ENCODE data around the gene SNX7. TPM values are rescaled to one million over a fixed set of nuclear protein-coding genes. Genes with fewer than 3 reads are reported as not detected.

Gene SNX7
- total RNA-seq, 4 donors from 2014 or later = 4.1 to 37.3 (median 23.4) TPM

DNA sequence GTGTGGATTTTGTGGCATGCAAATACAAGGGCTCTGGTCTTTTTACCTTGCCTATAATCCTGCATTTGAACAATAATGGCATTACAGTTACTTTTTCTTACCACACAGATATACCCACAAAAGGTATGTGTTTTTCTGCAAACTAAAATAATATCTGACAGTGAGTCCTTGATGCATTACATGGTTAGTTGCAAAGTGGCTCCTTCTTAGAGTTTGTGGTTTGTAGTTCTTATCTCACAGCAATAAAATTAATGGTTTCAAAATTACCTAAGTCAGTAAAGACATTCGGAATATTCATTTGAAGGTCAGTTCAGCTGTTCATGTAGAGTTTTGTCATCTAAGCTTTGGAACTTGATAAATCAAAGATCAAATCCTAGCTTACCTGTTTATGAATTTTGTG, 43.5 kb downstream of the SNX7 start:
- no peaks in the 10 kb centered on the region for H3K4me1 ChIP-seq
- in situ Hi-C loops (cut with MboI; ENCODE audit: low pct_ligation_motif_present in 1 of 4, low pct_unique_long_range_greater_than_20kb in 1 of 4, low sequenced_read_pairs in 3 of 4) = no loop called here
- no peak for DNase-seq
- no peaks in the 10 kb centered on the region for H3K27me3 ChIP-seq
- 73 to 100% methylated on average over 1 of the region's 1 CpG for WGBS, 2 donors (ENCODE audit: low coverage in 1 of 2)
- no peak overlapping the region for H3K4me3 ChIP-seq
- intact Hi-C loops (cut with DNase I; ENCODE audit: low total_unique reads) = no loop called here
- no peak for TF ChIP-seq EP300 (IDR thresholded peaks at IDR 0.05; ENCODE audit: low read depth)
- no peak for TF ChIP-seq POLR2A (IDR thresholded peaks at IDR 0.05)
- no peak for TF ChIP-seq POLR2AphosphoS5 (IDR thresholded peaks at IDR 0.05)
- TF ChIP-seq, protein P1, sequence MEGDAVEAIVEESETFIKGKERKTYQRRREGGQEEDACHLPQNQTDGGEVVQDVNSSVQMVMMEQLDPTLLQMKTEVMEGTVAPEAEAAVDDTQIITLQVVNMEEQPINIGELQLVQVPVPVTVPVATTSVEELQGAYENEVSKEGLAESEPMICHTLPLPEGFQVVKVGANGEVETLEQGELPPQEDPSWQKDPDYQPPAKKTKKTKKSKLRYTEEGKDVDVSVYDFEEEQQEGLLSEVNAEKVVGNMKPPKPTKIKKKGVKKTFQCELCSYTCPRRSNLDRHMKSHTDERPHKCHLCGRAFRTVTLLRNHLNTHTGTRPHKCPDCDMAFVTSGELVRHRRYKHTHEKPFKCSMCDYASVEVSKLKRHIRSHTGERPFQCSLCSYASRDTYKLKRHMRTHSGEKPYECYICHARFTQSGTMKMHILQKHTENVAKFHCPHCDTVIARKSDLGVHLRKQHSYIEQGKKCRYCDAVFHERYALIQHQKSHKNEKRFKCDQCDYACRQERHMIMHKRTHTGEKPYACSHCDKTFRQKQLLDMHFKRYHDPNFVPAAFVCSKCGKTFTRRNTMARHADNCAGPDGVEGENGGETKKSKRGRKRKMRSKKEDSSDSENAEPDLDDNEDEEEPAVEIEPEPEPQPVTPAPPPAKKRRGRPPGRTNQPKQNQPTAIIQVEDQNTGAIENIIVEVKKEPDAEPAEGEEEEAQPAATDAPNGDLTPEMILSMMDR (IDR thresholded peaks at IDR 0.05) = no peak
- H3K9me3 ChIP-seq = no peaks in the 10 kb centered on the region
- no peak overlapping the region for H3K27ac ChIP-seq
- peaks cover 0 to 19% (median 0%) of the 10 kb centered on the region in 4 donors for H3K36me3 ChIP-seq

DNA sequence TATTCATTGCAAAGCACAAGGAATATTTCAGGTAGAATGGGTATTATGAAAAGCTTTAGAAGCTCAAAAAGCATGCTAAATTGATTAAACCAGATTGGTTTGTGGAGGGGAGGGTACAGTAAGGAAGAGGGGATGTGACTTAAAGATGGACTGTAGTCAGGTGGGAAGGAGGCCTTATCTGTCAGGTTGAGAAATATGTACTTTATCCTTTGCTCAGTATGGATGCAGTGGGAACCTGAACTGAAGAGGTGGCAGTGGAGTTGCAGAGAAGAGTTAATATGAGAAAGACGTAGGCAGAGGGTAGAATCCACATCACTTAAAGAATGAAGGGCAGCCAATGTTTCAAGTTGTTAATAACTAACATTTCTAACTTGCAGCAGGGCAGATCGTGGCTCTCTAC, 44.1 kb downstream of the SNX7 start:
- Histone ChIP-seq H3K27me3 (no peaks in the 10 kb centered on the region), H3K27ac (no peak overlapping the region), H3K4me1 (no peaks in the 10 kb centered on the region), H3K36me3 (peaks cover 0 to 15% (median 0%) of the 10 kb centered on the region in 4 donors), H3K4me3 (no peak overlapping the region), H3K9me3 (no peaks in the 10 kb centered on the region)
- WGBS, 2 donors (ENCODE audit: low coverage in 1 of 2) = 81 to 84% methylated on average over 2 of the region's 2 CpGs
- intact Hi-C loops (cut with DNase I; ENCODE audit: low total_unique reads) = no loop called here
- DNase-seq = no peak
- in situ Hi-C loops (cut with MboI; ENCODE audit: low pct_ligation_motif_present in 1 of 4, low pct_unique_long_range_greater_than_20kb in 1 of 4, low sequenced_read_pairs in 3 of 4) = no loop called here
- TF ChIP-seq, protein P1 (IDR thresholded peaks at IDR 0.05) = no peak
- no peak for TF ChIP-seq EP300 (IDR thresholded peaks at IDR 0.05; ENCODE audit: low read depth)
- no peak for TF ChIP-seq POLR2AphosphoS5 (IDR thresholded peaks at IDR 0.05)
- TF ChIP-seq POLR2A (IDR thresholded peaks at IDR 0.05) = no peak

DNA sequence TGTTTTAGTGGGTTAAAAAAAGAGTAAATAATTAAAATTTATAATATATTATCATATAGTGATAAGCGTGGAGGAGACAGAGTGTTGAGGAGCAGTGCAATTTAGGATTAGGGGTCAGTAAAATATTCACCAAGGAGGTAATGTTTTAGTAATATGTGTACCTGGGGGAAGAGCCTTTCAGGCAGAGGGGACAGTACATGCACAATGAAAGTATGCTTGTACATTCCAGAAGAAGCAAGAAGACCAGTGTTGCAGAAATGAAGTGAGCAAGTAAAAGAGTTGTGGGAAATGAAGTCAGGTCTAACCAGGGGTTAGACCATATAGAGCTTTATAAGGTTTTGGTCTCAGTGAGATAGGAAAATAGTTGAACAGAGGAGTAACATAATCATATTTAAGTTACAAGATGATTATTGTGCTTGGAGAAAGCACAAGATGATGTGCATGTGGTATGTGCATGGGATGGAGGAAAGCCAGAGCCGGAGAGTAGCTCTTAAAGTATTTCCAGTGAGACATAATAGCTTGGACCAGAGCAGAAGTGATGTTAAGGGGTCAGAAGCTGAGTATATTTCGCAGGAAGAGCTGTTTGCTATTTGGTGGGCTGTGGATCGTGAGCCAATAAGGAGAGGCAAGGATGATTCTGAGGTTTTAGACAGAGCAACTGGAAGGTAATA, 44.8 kb downstream of the SNX7 start:
- intact Hi-C loops (cut with DNase I; ENCODE audit: low total_unique reads) = no loop called here
- no peak for DNase-seq
- H3K4me1 ChIP-seq = no peaks in the 10 kb centered on the region
- no peak overlapping the region for H3K4me3 ChIP-seq
- peaks cover 0 to 9% (median 0%) of the 10 kb centered on the region in 4 donors for H3K36me3 ChIP-seq
- H3K9me3 ChIP-seq = no peaks in the 10 kb centered on the region
- WGBS, 2 donors (ENCODE audit: low coverage in 1 of 2) = 76 to 77% methylated on average over 4 of the region's 4 CpGs
- no peak for TF ChIP-seq POLR2A (IDR thresholded peaks at IDR 0.05)
- TF ChIP-seq, protein P1 (IDR thresholded peaks at IDR 0.05) = no peak
- in situ Hi-C loops (cut with MboI; ENCODE audit: low pct_ligation_motif_present in 1 of 4, low pct_unique_long_range_greater_than_20kb in 1 of 4, low sequenced_read_pairs in 3 of 4) = no loop called here
- no peak overlapping the region for H3K27ac ChIP-seq
- H3K27me3 ChIP-seq = no peaks in the 10 kb centered on the region

DNA sequence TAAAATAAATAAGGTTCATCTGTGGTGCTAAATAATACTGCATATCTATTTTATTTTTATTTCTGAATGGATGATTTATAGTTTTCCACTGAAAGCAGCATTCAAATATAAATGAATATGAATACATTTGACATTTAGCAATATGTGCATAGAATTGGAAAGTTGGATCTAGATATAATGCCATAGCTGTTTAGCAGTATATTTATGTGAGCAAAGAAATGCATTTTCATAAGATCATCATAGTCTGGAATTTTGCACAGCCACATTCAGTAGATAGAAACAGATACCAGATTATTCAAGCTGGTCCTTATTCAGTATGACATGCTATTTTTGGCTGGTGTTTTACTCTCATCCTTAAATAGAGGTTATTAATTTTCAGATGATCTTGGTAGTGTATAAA, 46.0 kb downstream of the SNX7 start:
- TF ChIP-seq POLR2AphosphoS5 (IDR thresholded peaks at IDR 0.05) (no peak), POLR2A (IDR thresholded peaks at IDR 0.05) (no peak), EP300 (IDR thresholded peaks at IDR 0.05; ENCODE audit: low read depth) (no peak)
- TF ChIP-seq, protein P1 (IDR thresholded peaks at IDR 0.05) = no peak
- no peak overlapping the region for H3K4me3 ChIP-seq
- intact Hi-C loops (cut with DNase I; ENCODE audit: low total_unique reads) = no loop called here
- no peaks in the 10 kb centered on the region for H3K9me3 ChIP-seq
- H3K4me1 ChIP-seq = no peaks in the 10 kb centered on the region
- no peaks in the 10 kb centered on the region for H3K27me3 ChIP-seq
- peaks cover 0 to 6% (median 0%) of the 10 kb centered on the region in 4 donors for H3K36me3 ChIP-seq
- no peak for DNase-seq
- no peak overlapping the region for H3K27ac ChIP-seq
- in situ Hi-C loops (cut with MboI; ENCODE audit: low pct_ligation_motif_present in 1 of 4, low pct_unique_long_range_greater_than_20kb in 1 of 4, low sequenced_read_pairs in 3 of 4) = no loop called here
